HG03045 (cell line): Measurements from ENCODE around the gene C1orf198.
"Not testable (repeated sequence)": the region's sequence is repeated elsewhere in the genome, so short reads cannot be mapped to it uniquely, and the experiment has no call there.

ENCODE experiments used
- ATAC-seq: cut with Tn5 transposase; IDR thresholded peaks from one replicate; pipeline ENCODE4 v1.9.1; 2021; ENCODE audit warnings: mild to moderate bottlenecking, moderate library complexity; ENCODE audit not compliant: unreplicated experiment

C1orf198 gene

DNA sequence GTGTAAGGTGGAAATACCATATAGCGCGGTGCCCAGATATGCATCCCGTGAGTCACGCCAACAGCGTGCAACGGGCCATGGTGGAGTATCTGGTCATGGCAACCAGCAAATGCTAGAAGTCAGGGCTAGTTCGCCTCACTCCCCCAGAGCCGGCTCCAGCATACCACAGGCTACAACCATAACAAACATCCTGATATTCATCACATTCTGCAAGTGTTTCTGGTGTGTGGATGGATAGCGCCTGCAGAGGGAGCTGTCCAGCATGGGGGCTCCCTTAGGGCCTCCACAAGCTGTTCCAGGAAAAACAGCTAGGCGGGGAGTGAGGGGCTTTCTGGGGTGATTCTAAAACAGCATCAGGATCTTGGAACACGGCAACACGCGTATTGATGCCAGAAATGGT, 6.8 kb downstream of the C1orf198 start:
- no peak for ATAC-seq

DNA sequence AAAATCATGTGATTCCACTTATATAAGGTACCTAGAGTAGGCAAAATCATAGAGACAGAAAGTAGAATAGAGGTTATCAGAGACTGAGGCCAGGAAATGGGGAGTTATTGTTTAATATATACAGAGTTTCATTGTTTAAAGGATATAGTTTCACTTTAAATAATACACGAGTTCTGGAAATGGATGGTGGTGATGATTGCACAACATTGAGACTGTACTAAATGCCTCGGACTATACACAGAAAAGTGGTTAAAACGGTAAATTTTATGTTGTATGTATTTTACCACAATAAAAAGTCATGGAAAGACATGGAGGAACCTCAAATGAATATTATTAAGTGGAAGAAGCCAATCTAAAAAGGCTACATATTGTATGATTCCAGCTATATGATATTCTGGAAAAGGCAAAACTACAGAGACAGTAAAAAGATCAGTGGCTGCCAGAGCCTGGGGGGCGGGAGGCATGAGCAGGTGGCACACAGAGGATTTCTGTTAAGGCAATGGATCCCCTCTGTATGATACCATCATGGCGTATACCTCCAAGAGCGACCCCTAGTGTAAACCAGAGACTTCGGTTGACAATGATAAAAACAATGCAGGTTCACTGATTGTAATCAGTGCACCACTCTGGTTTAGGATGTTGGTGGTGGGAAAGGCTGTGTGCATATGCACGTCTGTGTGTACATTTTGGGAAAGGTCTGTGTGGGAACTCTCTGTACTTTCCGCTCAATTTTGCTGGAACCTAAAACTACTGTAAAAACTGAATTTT, 7.5 kb downstream of the C1orf198 start:
- ATAC-seq = no peak

DNA sequence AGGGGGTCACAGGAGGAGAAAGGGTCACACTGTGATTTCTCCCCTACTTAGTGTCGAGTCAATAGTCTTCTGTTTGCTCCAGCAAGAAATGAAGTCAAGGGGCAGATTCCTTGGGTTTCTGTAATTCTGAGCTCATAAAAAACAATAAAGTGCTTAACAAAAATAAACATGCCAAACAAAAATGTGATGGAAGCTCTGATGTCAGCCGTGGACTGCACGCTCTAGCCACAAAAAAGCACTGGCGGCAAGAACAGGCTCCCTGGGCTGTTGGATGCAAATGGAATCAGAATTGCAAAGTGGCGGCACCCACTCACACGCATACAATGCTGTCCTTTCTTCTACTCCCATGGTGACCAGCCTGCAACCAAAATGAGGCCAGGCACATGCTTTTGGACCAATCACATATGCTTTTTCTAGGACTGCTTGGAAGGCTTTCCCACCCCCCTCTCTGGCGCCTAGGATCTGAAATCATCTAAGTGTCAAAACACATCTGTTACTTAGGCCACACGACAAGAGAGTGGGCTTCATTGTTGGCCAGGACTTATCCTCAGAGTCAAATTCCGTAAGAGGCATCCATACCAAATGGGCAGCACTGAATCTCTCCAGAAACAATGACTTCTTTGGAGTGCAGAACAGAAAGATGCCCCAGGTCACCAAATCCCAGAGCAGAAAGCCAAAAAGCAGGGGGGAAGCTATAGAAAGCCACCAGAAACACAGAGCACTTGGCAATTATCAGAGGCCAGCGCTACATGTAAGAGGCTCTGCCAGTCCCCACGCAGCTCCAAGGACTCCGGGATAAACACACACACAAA, 9.2 kb downstream of the C1orf198 start:
- ATAC-seq = no peak

DNA sequence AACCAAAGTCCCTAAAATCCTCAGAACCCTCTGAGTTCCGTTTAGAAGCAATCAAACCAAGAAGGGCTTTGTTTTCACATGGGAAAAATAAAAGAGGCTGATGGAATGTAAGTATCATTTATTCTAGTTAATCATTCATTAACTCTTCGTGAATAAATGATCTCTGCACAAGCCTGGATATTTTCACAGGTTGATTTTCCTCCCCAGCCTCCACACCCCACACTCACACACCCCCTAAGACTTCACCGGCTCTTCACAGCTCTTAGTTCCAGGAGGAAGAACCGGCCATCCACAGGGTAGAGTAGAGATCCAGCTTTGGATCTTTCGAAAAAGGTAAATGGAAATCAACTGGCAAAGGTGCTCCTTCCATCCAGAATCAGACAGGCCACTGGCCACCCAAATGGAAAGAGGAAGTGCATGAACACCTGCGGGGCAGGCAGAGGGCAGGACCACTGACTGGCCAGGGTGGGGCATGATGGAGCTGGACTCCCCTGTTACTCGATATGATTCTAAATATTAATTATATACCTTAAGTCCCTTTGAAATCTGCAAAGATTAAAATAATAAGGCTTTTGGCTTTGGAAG, 10.0 kb downstream of the C1orf198 start:
- ATAC-seq = no peak

DNA sequence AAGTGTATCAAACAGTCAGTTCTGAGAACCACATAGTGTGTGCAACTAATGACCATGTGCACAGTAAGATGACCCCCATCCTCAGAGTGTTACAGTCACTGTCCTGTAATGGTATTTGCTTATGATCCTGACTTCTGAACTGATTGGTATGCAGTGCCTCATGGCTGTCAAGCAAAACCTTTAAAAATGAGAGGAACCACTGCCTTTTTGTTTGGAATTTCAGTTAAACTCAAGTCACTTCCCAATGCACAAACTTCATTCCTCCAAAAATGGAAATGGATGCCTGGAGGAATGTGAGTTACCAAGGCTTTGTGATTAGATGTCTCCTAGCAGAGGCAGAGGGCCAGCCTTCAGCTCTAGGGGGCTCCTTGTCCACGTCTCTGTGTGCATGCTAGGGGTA, 10.5 kb downstream of the C1orf198 start:
- ATAC-seq = no peak

DNA sequence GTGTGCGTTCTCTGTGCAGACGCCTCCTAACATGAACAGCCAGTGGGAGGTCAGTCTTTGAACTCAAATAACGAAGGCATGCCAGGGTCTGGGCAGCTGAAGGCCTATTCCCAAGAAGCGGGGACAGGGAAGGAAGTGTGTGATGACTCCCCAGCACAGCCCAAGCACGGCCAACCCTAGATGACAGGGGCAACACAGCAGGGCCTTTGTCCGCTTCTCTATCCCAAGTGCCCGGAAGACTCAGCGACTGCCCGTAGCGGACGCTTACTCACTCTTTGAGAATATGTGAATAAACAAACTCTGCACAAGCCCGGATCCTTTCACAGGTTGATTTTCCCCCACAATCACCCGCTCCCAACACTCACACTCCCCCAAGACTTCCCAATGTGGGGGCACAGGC, 11.2 kb downstream of the C1orf198 start:
- no peak for ATAC-seq

DNA sequence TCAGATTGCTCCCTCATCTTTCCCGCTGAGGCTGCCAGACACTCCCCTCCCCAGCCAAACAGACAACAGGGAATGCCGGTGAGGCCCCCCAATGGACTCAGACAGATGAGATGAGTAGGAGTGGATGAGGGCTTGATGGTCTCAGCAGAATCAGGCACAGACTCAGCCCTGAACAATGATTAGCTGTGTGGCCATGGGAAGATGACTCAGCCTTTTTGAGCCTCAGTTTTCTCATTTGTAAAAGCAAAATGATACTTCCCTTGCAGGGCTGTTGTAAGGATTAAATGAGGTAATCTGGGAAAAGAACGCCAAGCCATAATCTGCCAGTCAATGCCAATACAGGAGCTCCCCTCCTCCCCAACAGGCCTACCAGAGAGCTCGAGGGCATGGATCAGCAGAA, 12.4 kb downstream of the C1orf198 start:
- ATAC-seq = no peak

DNA sequence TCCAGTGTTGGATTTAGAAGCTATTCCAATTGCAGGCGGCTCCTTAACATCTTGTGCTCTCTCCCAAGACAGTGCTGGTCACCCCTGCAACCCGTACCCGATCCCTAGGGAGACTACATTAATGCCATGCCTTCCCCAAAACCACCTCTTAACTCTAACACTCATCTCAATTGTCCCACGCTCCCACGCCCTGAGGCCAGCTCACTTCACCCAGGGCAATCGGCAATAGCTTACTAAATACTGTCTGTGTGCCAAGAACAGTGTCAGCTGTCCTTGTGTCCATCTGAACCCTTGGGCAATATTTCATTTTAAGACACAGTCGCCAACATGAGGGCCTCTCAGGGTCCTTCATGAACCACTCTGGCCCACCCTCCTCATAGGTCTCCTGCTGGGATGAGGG, 13.9 kb downstream of the C1orf198 start:
- ATAC-seq = no peak

DNA sequence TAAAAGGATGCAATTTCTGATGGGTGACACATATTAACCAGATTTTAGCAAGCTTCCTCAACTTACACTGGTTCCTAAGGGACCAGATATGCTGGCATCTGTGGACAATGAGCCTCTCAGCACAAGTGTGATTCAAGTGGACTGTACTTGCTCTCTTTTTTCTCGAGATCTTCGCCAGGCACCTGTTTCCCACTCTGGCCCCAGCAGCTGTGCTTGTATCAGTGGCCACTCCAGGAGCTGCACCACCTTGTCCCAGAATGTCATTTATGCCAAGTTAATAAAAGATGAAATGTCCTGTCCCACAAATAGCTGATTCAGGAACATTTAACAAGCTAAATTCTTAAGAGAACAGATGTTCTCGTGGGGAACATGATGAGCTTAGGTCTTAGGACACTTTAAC, 14.6 kb downstream of the C1orf198 start:
- ATAC-seq = no peak

DNA sequence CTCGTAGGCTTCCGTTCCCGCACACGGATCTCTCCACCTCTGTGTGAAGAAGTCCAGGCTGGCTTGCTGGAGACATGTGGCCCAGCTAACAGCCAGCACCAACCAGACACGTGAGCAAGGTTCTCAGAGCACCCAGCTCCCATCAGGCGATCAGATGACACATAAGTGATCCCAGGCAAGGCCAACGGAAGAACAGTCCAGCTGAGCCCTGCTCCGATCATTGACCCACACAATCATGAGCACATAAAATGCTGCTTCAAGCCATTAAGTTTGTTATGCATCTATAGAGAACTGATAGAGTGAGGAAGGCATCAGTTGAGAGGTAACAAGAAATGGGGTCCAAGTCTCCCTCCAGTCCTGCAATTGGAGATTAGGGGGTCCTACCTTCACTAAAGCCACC, 15.4 kb downstream of the C1orf198 start:
- no peak for ATAC-seq

DNA sequence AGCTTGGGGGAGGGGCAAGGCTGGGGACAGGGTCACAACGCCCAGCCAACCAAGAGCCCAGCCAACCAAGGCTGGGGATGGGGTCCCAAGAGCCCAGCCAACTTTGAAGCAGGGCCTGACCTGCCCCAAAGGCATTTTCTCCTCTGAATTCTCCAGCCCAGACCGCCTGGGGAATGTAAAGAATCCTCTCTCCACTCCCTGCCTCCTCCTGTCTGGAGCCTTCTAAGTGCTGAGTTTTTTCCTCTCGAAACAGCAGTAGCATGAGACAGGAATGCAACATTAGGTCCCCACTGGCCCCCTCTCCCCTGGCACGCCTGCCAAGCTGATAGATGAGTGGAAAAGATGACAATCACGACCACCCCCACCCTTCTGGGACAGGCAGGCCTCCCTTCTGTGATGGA, 17.0 kb downstream of the C1orf198 start:
- ATAC-seq = no peak

DNA sequence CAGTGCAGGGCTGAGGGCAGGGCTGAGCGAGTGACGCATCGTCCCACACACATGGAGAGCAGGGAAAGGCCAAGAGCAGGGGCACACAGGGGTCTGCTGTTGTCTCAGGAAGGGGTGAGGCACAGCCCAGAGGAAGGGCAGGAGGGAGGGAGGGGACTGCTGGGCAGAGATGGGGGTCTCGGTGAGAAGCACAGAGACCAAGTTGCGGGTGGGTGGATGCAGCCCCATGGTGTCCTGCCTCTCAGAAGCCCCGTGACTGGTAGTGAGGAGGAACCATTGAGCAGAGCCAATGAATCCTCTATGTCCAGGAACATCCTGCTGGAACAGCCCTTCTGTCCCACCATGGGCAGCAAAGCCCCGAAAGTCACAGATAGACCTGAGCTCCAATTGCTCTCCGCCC, 17.8 kb downstream of the C1orf198 start:
- no peak for ATAC-seq

DNA sequence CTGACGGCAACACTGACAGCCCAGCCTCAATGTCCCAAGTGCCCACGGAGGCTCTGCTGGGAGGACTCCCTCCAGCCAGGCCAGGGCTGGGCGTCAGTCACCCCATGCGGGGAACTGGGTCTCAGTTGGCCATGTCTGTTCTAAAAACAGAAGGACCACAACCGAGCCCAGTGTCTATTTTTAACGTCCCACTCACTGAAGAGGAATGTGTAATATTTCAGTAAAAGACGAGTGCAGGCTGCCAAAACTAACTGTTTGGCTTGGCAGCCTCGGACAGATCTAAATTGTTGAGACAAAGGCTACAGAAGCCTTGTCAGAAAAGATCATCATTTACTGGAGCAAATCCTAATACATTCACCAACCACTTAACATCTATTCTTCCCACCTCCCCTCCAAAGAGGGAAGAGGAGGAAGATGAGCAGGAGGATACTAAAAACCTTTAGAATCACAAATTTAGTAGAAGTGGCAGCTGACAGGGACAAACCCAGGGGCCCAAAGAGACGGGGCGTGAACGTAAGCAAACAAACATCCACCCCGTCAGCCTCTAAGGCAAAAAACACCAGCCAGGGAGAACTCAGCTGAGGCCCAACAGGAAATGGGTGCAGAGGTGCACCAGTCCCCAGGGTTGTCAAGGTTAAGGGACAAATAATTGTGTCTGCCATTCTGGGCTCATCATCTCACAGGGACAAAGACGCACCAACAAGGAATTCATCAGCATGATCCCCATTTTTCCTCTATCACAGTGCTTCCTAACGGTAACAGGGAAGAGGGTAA, 18.7 kb downstream of the C1orf198 start:
- ATAC-seq = no peak

DNA sequence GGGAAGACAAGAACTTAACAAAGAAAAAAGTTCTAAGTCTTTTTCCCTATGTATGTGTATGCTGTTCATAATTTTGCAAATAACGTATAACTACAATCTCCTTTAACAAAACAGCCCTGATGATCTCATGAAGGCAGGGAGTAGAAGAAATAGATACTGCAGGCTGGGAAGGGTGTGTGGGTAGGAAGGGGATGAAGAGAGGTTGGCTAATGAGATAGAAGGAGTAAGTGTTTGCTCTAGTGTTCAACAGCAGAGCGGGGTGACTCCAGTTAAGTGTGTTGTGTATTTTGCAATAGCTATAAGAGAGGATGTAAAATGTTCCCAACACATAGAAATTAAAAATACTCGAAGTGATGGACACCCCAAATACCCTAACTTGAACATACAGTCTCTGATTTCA, 20.1 kb downstream of the C1orf198 start:
- ATAC-seq = no peak

DNA sequence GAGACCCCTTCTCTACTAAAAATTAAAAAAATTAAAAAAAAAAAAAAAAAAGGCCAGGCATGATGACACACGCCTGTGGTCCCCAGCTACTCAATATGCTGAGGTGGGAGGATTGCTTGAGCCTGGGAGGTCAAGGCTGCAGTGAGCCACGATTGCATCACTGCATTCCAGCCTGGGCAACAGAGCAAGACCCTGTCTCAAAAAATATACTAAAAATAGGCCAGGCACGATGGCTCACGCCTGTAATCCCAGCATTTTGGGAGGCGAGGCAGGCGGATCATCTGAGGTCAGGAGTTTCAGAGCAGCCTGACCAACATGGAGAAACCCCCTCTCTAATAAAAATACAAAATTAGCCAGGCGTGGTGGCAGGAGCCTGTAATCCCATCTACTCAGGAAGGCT, 23.1 kb downstream of the C1orf198 start:
- ATAC-seq = not testable (repeated sequence)

DNA sequence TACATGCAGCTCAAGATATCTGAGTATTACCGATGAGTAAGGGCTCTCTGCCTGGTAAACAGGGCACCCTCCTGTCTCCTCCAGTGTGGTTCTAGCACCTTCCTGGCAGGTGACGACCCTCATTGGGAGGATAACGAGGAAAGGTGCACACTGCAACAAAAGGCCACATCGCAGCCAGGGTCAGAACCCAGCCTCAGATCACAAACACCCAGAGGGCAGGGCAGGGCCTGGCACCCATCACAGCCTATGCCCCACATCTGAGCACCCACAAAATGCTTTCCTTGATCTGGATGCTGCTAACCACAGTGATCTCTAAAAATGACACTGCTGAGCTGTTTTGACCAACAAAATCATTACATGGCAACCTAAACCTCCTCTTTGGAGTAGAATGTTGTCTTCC, 23.8 kb downstream of the C1orf198 start:
- ATAC-seq = no peak

DNA sequence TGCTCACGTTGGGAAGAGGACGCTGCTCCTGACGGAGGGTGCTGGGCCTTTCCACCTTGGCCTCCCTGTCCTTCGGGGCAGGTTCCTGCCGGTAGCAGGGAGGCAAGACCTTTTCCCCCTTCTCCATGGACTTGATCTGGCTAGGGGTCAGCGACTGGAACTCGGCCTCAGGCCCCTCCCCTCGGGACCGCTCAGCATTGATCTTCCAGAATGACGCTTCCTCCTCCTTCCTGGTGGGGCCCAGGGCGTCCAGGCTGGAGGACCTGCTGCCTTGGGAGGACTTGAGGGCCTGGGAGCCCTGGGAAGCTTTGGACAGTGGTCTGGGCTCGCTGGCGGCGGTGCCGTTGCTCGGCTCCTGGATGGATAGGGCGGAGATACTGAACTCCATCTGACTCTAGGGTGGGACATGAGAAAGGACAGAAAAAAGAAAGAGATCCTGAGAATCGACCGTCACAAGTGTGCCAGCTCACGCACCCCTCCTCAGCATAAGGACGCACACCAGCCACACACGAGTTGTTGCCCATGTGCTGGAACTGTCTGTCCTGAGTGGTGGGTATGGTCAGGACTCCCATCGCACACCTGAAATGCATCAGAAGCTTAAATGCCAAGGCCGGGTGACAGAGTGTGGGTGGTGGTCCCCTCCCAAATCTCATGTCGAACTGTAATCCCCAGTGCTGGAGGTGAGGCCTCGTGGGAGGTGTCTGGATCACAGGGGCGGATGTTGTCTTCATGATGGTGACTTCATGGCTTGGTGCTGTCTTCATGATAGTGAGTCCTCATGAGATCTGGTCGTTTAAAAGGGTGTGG, 24.6 kb downstream of the C1orf198 start:
- no peak for ATAC-seq

DNA sequence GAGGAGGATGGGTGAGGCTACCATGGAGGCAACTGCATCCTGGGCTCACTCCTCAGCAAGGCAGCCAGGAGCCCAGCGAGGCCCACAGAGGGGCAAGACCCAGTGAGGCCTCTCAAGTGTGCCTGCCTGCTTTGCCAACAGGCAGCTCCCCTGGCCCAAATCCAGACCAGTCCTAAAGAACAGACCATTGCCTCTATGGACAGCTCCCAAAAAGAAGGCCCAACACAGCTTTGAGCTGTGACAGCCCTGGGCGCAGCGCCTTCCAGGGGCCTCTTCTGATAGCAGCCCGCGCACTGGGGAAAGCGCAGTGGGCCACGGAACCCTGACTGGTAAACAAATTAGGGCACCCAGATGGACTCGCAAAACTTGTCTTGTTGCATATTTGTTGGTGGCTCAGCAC, 25.5 kb downstream of the C1orf198 start:
- no peak for ATAC-seq

DNA sequence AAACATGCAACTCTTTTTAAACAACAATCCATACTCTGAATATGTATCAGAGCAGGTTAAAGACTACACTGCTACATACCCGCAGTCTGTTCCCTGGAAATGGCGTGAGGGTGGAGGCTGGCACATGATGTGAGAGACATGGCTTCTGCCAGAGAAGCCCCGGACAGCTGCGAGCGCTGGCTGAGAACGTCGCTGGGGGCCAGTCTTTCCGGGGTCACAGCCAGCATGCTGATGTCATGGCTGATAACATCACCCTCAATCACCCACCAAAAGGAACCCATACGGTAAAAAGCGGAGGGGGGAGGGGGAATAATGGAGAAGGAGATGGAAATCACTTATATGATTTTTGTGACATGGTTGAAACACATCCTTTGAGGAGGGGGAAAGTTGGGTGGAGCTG, 29.1 kb downstream of the C1orf198 start:
- ATAC-seq = no peak

DNA sequence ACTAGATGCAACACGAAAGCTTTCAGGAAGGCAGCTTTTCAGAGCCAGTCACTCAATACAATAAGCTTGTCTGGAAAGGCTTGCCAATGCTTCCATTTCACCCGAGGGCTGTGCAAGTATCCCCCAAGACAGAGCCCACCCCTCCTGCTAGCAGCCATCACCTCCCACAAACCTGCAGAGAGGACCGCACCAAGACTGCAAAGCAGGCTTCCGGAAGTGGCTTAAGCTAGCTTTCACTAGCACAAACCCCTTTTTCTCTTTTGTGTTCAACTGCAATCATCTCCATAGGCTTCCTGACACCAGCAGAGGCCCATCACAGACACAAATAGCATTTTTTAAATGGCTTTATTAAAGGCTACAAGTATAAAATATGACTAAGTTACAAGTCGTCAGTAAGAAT, 31.5 kb downstream of the C1orf198 start:
- no peak for ATAC-seq
